ENCODE measurements around the gene CAPNS2. TPM values are rescaled to one million over a fixed set of nuclear protein-coding genes. Genes with fewer than 3 reads are reported as not detected.

CAPNS2 gene
- total RNA-seq, 1 donor from 2014 or later = 0.24 TPM

- TF ChIP-seq EZH2 (IDR thresholded peaks at IDR 0.05) (no peak), CTCF (IDR thresholded peaks at IDR 0.05) (no peak), EZH2phosphoT487 (IDR thresholded peaks at IDR 0.05) (no peak)
- no peaks in the 10 kb centered on the region for H3K4me1 ChIP-seq
- no peaks in the 10 kb centered on the region for H3K36me3 ChIP-seq
- H3K4me3 ChIP-seq = no peak overlapping the region
- H3K27ac Mint-ChIP-seq = no peak overlapping the region
- no peak overlapping the region for H3K27ac ChIP-seq
- no peaks in the 10 kb centered on the region for H3K27me3 Mint-ChIP-seq (ENCODE audit: insufficient read depth, low read depth)
- H3K9ac ChIP-seq = no peak overlapping the region
- H3K9me3 ChIP-seq (ENCODE audit: low read depth) = no peaks in the 10 kb centered on the region
- H3K4me2 ChIP-seq = no peak overlapping the region
- H2AFZ ChIP-seq (replicated peaks) = no peak overlapping the region
- H3F3A ChIP-seq (ENCODE audit: low read depth) = no peaks in the 10 kb centered on the region
- H3K4me1 Mint-ChIP-seq = peaks cover 2% of the 10 kb centered on the region
- H3K9me3 Mint-ChIP-seq = no peaks in the 10 kb centered on the region
- no peaks in the 10 kb centered on the region for H3K27me3 ChIP-seq
- H4K20me1 ChIP-seq (ENCODE audit: low read depth) = no peaks in the 10 kb centered on the region
- no peaks in the 10 kb centered on the region for H3K79me2 ChIP-seq (ENCODE audit: low read depth)
- DNase-seq (ENCODE audit: low spot score) = no peak
- H3K36me3 Mint-ChIP-seq = peaks cover 3% of the 10 kb centered on the region
- H3K4me3 Mint-ChIP-seq = no peak overlapping the region
Observed at GRCh38 chr16:55575496-55575895, 9.0 kb downstream of the CAPNS2 start.

- Mint-ChIP-seq H3K27ac (no peak overlapping the region), H3K4me3 (no peak overlapping the region), H3K27me3 (ENCODE audit: insufficient read depth, low read depth) (no peaks in the 10 kb centered on the region), H3K36me3 (peaks cover 5% of the 10 kb centered on the region), H3K9me3 (no peaks in the 10 kb centered on the region), H3K4me1 (no peaks in the 10 kb centered on the region)
- Histone ChIP-seq H3K27ac (no peak overlapping the region), H3F3A (ENCODE audit: low read depth) (no peaks in the 10 kb centered on the region), H3K9ac (no peak overlapping the region), H3K36me3 (no peaks in the 10 kb centered on the region), H4K20me1 (ENCODE audit: low read depth) (no peaks in the 10 kb centered on the region), H3K4me2 (no peak overlapping the region), H3K27me3 (no peaks in the 10 kb centered on the region), H3K79me2 (ENCODE audit: low read depth) (no peaks in the 10 kb centered on the region), H3K4me1 (no peaks in the 10 kb centered on the region), H3K4me3 (no peak overlapping the region), H2AFZ (replicated peaks) (no peak overlapping the region), H3K9me3 (ENCODE audit: low read depth) (no peaks in the 10 kb centered on the region)
- no peak for TF ChIP-seq CTCF (IDR thresholded peaks at IDR 0.05)
- TF ChIP-seq EZH2 (IDR thresholded peaks at IDR 0.05) = no peak
- no peak for TF ChIP-seq EZH2phosphoT487 (IDR thresholded peaks at IDR 0.05)
- no peak for DNase-seq (ENCODE audit: low spot score)
Observed at GRCh38 chr16:55576384-55576783, 9.9 kb downstream of the CAPNS2 start.

GRCh38 chr16:55577887-55578286 lies 11.4 kb downstream of the CAPNS2 start:
- H4K20me1 ChIP-seq (ENCODE audit: low read depth) = no peaks in the 10 kb centered on the region
- H3K36me3 ChIP-seq = no peaks in the 10 kb centered on the region
- Mint-ChIP-seq H3K27ac (no peak overlapping the region), H3K36me3 (peaks cover 5% of the 10 kb centered on the region), H3K9me3 (no peaks in the 10 kb centered on the region), H3K4me1 (no peaks in the 10 kb centered on the region), H3K4me3 (no peak overlapping the region), H3K27me3 (ENCODE audit: insufficient read depth, low read depth) (no peaks in the 10 kb centered on the region)
- no peaks in the 10 kb centered on the region for H3F3A ChIP-seq (ENCODE audit: low read depth)
- no peaks in the 10 kb centered on the region for H3K4me1 ChIP-seq
- H3K27ac ChIP-seq = no peak overlapping the region
- DNase-seq (ENCODE audit: low spot score) = no peak
- no peak overlapping the region for H3K4me2 ChIP-seq
- no peaks in the 10 kb centered on the region for H3K27me3 ChIP-seq
- TF ChIP-seq CTCF (IDR thresholded peaks at IDR 0.05) = no peak
- no peak for TF ChIP-seq EZH2 (IDR thresholded peaks at IDR 0.05)
- TF ChIP-seq EZH2phosphoT487 (IDR thresholded peaks at IDR 0.05) = no peak
- no peak overlapping the region for H3K4me3 ChIP-seq
- H3K79me2 ChIP-seq (ENCODE audit: low read depth) = no peaks in the 10 kb centered on the region
- no peaks in the 10 kb centered on the region for H3K9me3 ChIP-seq (ENCODE audit: low read depth)
- H2AFZ ChIP-seq (replicated peaks) = no peak overlapping the region
- no peak overlapping the region for H3K9ac ChIP-seq
